OCI-LY3 (cell line): ENCODE data around the gene RIN3.

Source experiments
- EZH2phosphoT487 ChIP-seq: fragments of 200-600 bp; shearing (Covaris generic); IDR thresholded peaks from 2 replicates; pipeline ENCODE4 v1.6.1; 2018; ENCODE audit warnings: antibody characterized with exemption, mixed run types, low read depth
- TF ChIP-seq, protein P1 (sequence below): fragments of 200-600, 300-600 bp; sonication (generic); IDR thresholded peaks from 2 replicates; pipeline ENCODE4 v1.5.1; 2014; ENCODE audit warnings: antibody characterized with exemption, low read length, low read depth

DNA sequence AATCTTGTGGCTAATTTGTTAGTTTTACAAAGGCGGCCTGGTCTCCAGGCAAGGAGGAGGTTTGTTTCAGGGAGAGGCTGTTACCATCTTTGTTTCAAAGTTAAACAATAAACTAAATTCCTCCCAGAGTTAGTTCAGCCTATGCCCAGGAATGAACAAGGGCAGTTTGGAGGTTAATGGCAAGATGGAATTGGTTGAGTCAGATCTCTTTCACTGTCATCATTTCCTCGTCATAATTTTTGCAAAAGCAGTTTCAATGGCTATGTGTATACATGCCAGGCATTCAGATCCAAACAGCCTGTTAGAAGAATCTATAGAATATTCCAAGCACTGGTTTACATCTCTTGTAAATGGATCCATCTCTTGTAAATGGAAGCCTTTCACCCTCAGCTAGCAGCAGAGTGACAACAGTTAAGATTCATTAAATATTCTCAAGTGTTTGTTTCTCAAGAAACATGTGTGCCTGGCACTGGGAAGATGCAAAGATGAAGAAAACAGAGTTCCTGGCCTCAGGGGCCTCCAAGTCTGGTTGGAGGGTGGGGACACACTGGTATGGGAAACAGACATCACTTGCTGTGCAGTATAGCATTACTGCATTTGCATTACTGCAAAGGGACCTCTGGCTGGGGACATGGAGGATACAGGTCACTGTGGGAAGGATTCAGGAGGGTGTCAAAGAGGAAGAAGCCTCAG lies 65.8 kb downstream of the RIN3 start:
- TF ChIP-seq, protein P1, sequence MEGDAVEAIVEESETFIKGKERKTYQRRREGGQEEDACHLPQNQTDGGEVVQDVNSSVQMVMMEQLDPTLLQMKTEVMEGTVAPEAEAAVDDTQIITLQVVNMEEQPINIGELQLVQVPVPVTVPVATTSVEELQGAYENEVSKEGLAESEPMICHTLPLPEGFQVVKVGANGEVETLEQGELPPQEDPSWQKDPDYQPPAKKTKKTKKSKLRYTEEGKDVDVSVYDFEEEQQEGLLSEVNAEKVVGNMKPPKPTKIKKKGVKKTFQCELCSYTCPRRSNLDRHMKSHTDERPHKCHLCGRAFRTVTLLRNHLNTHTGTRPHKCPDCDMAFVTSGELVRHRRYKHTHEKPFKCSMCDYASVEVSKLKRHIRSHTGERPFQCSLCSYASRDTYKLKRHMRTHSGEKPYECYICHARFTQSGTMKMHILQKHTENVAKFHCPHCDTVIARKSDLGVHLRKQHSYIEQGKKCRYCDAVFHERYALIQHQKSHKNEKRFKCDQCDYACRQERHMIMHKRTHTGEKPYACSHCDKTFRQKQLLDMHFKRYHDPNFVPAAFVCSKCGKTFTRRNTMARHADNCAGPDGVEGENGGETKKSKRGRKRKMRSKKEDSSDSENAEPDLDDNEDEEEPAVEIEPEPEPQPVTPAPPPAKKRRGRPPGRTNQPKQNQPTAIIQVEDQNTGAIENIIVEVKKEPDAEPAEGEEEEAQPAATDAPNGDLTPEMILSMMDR: no peak
- no peak for TF ChIP-seq EZH2phosphoT487
